Measurements from ENCODE around the gene ZNF862.

GRCh38 chr7:149865437-149865836, 27.3 kb downstream of the ZNF862 start:
- TF ChIP-seq SIN3A (IDR thresholded peaks at IDR 0.05; ENCODE audit: borderline replicate concordance, insufficient read depth, low read length) (no peak), POLR2AphosphoS5 (IDR thresholded peaks at IDR 0.05; ENCODE audit: low read depth, low read length) (no peak), REST (IDR thresholded peaks at IDR 0.05; ENCODE audit: insufficient read depth in 1 of 2, low read depth in 2 of 2, low read length in 2 of 2) (no peak)

All from PFSK-1 (cell line).